ENCODE data around the gene QSOX1. TPM values are rescaled to one million over a fixed set of nuclear protein-coding genes. Genes with fewer than 3 reads are reported as not detected.

Gene QSOX1
- total RNA-seq, 1 experiment from 2014 or later = 135 TPM

DNA sequence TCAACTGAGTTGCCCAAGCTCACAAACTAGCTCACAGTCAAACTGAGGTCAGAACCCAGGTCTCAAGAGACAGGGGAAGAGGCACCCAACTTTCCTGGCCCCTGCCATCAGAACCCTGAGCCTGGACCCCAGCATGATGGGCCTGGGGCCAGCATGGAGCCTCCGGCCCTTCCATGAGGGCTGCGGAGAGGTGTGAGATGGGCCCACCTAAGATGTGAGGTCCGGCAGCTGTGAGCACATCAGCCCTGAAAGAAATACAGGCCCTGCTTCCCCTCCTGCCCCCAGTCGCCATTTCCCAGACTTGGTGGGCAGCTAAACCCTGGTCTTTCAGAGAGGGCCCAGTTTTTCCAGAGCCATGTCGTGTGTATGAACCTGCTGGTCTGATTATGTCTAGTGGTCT, 30.6 kb downstream of the QSOX1 start:
- ATAC-seq = no peak
- DNase-seq (ENCODE audit: low spot score) = no peak
- ChIA-PET CTCF (interaction anchor here (1.1 to 1.2 kb wide), 2 partner anchors 50 to 83 kb away, joined by 3 read pairs; no protein-coding TSS in a partner anchor), POLR2A (no interaction called here)
- TF ChIP-seq MAX (CRISPR knock-in tag; IDR thresholded peaks at IDR 0.05) (no peak), ZNF317 (CRISPR knock-in tag; IDR thresholded peaks at IDR 0.05; ENCODE audit: borderline replicate concordance, low read depth) (no peak), GTF2I (CRISPR knock-in tag; conservative IDR thresholded peaks at IDR 0.05) (no peak), FOXJ3 (CRISPR knock-in tag; IDR thresholded peaks at IDR 0.05; ENCODE audit: borderline replicate concordance) (no peak), NR2C2 (CRISPR knock-in tag; IDR thresholded peaks at IDR 0.05) (no peak)
- Mint-ChIP-seq H3K4me3 (no peak overlapping the region), H3K27me3 (ENCODE audit: low read depth) (no peaks in the 10 kb centered on the region), H3K9me3 (no peaks in the 10 kb centered on the region), H3K36me3 (peaks cover 20% of the 10 kb centered on the region; the same call in 1 of the 2 replicates), H3K27ac (no peak overlapping the region), H3K4me1 (no peaks in the 10 kb centered on the region)

- no peaks in the 10 kb centered on the region for H3K4me1 Mint-ChIP-seq
- TF ChIP-seq HMGA2 (CRISPR knock-in tag; IDR thresholded peaks at IDR 0.05) = no peak
- TF ChIP-seq, protein P1, sequence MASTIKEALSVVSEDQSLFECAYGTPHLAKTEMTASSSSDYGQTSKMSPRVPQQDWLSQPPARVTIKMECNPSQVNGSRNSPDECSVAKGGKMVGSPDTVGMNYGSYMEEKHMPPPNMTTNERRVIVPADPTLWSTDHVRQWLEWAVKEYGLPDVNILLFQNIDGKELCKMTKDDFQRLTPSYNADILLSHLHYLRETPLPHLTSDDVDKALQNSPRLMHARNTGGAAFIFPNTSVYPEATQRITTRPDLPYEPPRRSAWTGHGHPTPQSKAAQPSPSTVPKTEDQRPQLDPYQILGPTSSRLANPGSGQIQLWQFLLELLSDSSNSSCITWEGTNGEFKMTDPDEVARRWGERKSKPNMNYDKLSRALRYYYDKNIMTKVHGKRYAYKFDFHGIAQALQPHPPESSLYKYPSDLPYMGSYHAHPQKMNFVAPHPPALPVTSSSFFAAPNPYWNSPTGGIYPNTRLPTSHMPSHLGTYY (CRISPR knock-in tag; IDR thresholded peaks at IDR 0.05) = no peak
- no peak for TF ChIP-seq SOX15 (CRISPR knock-in tag; IDR thresholded peaks at IDR 0.05)
- TF ChIP-seq CREB1 (CRISPR knock-in tag; IDR thresholded peaks at IDR 0.05) = no peak
- TF ChIP-seq JAZF1 (CRISPR knock-in tag; IDR thresholded peaks at IDR 0.05) = no peak
- TF ChIP-seq ZNF281 (CRISPR knock-in tag; IDR thresholded peaks at IDR 0.05) = no peak
- TF ChIP-seq MYBL2 (CRISPR knock-in tag; IDR thresholded peaks at IDR 0.05) = no peak
- no peak for TF ChIP-seq FOXJ3 (CRISPR knock-in tag; IDR thresholded peaks at IDR 0.05; ENCODE audit: borderline replicate concordance)
- H3K27me3 Mint-ChIP-seq (ENCODE audit: low read depth) = no peaks in the 10 kb centered on the region
- POLR2A ChIA-PET = no interaction called here
- ATAC-seq (no peak), DNase-seq (ENCODE audit: low spot score) (no peak)
- no peaks in the 10 kb centered on the region for H3K9me3 Mint-ChIP-seq
- peaks cover 26% of the 10 kb centered on the region for H3K36me3 Mint-ChIP-seq
- H3K4me3 Mint-ChIP-seq = no peak overlapping the region
- H3K27ac Mint-ChIP-seq = no peak overlapping the region
- CTCF ChIA-PET = interaction anchor here (1.1 to 3.0 kb wide), 3 partner anchors 45 to 84 kb away, joined by 3 to 34 read pairs (median 3); partner anchors contain the start of gene LHX4
Measured at GRCh38 chr1:180185971-180186645, 31.4 kb downstream of the QSOX1 start.

- Mint-ChIP-seq H3K4me1 (no peaks in the 10 kb centered on the region), H3K27ac (peak overlapping the region; percentile 78), H3K9me3 (no peaks in the 10 kb centered on the region), H3K27me3 (ENCODE audit: low read depth) (no peaks in the 10 kb centered on the region), H3K36me3 (peaks cover 31% of the 10 kb centered on the region), H3K4me3 (no peak overlapping the region)
- no peak for ATAC-seq
- TF ChIP-seq FOXJ3 (CRISPR knock-in tag; IDR thresholded peaks at IDR 0.05; ENCODE audit: borderline replicate concordance) = no peak
- TF ChIP-seq, protein P1 (CRISPR knock-in tag; IDR thresholded peaks at IDR 0.05) = no peak
- TF ChIP-seq, protein P2, sequence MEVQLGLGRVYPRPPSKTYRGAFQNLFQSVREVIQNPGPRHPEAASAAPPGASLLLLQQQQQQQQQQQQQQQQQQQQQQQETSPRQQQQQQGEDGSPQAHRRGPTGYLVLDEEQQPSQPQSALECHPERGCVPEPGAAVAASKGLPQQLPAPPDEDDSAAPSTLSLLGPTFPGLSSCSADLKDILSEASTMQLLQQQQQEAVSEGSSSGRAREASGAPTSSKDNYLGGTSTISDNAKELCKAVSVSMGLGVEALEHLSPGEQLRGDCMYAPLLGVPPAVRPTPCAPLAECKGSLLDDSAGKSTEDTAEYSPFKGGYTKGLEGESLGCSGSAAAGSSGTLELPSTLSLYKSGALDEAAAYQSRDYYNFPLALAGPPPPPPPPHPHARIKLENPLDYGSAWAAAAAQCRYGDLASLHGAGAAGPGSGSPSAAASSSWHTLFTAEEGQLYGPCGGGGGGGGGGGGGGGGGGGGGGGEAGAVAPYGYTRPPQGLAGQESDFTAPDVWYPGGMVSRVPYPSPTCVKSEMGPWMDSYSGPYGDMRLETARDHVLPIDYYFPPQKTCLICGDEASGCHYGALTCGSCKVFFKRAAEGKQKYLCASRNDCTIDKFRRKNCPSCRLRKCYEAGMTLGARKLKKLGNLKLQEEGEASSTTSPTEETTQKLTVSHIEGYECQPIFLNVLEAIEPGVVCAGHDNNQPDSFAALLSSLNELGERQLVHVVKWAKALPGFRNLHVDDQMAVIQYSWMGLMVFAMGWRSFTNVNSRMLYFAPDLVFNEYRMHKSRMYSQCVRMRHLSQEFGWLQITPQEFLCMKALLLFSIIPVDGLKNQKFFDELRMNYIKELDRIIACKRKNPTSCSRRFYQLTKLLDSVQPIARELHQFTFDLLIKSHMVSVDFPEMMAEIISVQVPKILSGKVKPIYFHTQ (CRISPR knock-in tag; IDR thresholded peaks at IDR 0.05) = no peak
- TF ChIP-seq ARID4B (CRISPR knock-in tag; IDR thresholded peaks at IDR 0.05; ENCODE audit: borderline replicate concordance) = no peak
- POLR2A ChIA-PET = no interaction called here
- CTCF ChIA-PET = interaction anchor here (1.6 to 3.0 kb wide), 7 partner anchors 8 to 372 kb away, joined by 5 to 34 read pairs (median 23); partner anchors contain the start of gene LHX4
- DNase-seq (ENCODE audit: low spot score) = no peak
Measured at GRCh38 chr1:180186831-180187230, 32.2 kb downstream of the QSOX1 start.

Data from WTC11 (cell line).